ENCODE measurements around the gene ZMAT5.

DNA sequence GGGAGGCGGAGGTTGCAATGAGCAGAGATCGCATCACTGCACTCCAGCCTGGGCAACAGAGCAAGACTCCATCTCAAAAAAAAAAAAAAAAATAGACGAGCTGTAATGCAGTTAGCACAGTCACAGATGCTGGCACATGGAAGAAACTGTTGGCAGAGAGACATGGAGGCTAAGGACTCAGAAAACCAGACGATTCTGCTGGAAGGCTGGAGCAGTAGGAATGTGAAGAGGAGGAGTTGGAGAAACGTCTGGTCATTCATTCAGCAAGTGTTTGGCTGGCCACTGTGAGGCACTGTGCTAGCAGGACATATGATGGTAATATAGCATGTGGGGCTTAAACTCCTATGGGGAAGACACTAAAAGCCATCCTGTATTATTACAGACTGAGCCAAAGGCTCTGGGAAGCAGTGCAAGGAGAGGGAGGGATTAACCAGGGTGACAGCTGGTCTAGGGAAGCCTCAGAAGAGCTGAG lies 5.4 kb upstream of the ZMAT5 start:
- TF ChIP-seq GATA2 (IDR thresholded peaks at IDR 0.05; ENCODE audit: low read depth, low read length) = no peak
- no peak for TF ChIP-seq GATA3 (IDR thresholded peaks at IDR 0.05; ENCODE audit: low read depth, low read length)
